ENCODE results near the gene RIMS1.
A peak's percentile ranks its signal among the peaks of the same experiment; 100 is the strongest.

The RIMS1 gene

DNA sequence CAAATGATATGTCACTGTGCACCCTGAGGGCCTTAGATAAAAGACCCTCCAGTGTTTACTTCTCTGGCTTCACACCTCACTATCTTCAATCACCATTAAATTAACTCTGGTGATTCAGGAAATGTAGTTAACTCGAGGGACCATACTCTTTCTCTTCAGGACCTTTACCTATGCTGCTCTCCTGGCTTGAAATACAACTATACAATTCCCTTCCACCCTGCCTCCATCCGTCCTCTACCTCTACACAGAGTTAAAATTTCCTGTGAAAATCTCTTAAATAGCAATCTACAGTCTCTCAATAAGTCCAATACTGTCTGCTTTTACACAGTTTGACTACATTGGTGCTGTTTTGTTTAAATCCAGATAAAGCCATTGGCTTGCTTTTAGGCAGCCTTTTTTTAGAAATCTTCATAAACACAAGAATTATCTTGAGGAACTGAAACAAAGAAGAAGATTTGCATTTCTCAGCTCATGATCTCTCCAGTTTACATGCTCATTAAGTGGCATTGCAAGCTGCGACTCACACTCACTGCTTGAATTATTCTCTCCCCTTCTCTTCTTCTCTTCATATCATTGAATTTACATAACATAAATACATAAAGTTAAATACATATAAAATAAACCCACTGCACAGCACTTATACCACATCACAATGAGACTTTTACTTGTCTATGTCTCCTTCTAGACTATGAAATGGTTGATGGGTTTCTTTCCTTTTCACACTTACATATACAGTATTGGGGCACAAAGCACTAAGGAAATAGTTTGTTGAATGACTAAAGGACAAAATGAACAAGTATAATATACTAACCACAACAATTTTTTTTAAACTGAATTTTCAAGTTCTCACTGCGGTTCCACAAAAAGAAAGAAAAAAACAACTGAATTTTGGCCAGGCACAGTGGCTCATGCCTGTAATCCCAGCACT, 496.5 kb downstream of the RIMS1 start:
- 0 out of 2 replicates have a peak overlapping the region, but pooled peaks have one; percentile 63 for H2AFZ ChIP-seq (ENCODE audit: low read length)
- H3K4me3 ChIP-seq (ENCODE audit: low read depth, low read length, poor library complexity, severe bottlenecking), result no peak overlapping the region
- TF ChIP-seq, protein P1, sequence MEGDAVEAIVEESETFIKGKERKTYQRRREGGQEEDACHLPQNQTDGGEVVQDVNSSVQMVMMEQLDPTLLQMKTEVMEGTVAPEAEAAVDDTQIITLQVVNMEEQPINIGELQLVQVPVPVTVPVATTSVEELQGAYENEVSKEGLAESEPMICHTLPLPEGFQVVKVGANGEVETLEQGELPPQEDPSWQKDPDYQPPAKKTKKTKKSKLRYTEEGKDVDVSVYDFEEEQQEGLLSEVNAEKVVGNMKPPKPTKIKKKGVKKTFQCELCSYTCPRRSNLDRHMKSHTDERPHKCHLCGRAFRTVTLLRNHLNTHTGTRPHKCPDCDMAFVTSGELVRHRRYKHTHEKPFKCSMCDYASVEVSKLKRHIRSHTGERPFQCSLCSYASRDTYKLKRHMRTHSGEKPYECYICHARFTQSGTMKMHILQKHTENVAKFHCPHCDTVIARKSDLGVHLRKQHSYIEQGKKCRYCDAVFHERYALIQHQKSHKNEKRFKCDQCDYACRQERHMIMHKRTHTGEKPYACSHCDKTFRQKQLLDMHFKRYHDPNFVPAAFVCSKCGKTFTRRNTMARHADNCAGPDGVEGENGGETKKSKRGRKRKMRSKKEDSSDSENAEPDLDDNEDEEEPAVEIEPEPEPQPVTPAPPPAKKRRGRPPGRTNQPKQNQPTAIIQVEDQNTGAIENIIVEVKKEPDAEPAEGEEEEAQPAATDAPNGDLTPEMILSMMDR (IDR thresholded peaks at IDR 0.05; ENCODE audit: low read length), result no peak
- no peak for TF ChIP-seq EZH2 (IDR thresholded peaks at IDR 0.05; ENCODE audit: borderline replicate concordance, low read length)
- peak overlapping the region; percentile 9; the same call in 1 of the 2 replicates for H3K4me2 ChIP-seq (ENCODE audit: low read length)
- peaks cover 8% of the 10 kb centered on the region for H3K4me1 ChIP-seq (ENCODE audit: insufficient read depth, low read length, severe bottlenecking)
- H3K9ac ChIP-seq (ENCODE audit: low read length), result no peak overlapping the region
- H3K27me3 ChIP-seq (ENCODE audit: insufficient read depth, low read length), result no peaks in the 10 kb centered on the region
- no peak overlapping the region for H3K27ac ChIP-seq (ENCODE audit: low read depth, low read length, poor library complexity, severe bottlenecking)
- H3K79me2 ChIP-seq (ENCODE audit: insufficient read depth, low read length), result no peaks in the 10 kb centered on the region
- H3K36me3 ChIP-seq (ENCODE audit: insufficient read depth, low read length), result no peaks in the 10 kb centered on the region
- H3F3A ChIP-seq (ENCODE audit: insufficient read depth, low read length), result no peaks in the 10 kb centered on the region
- H3K9me3 ChIP-seq (ENCODE audit: low read length), result no peaks in the 10 kb centered on the region
- H4K20me1 ChIP-seq (ENCODE audit: insufficient read depth, low read length), result no peaks in the 10 kb centered on the region
- H3K9me2 ChIP-seq (ENCODE audit: low read depth, low read length), result no peaks in the 10 kb centered on the region

DNA sequence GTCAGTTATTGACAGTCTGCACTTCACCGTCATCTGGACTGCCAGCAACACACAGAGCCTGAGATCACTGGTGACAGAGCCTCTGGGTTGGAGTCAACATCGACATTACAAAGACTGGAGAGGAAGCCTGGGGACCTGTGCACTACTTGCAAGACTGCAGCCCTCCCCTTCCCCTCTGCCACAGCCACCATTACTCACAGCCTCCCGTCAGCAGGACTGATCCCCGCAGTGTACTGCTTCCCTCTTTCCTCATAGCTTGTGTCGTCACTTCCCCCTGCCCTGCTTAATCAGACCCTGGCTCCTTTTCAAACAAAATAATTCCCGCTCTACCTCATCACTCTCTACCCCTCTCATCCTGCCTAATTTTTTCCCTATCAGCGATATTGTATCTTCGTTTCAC, 500.0 kb downstream of the RIMS1 start:
- TF ChIP-seq, protein P1 (IDR thresholded peaks at IDR 0.05; ENCODE audit: low read length), result no peak
- TF ChIP-seq EZH2 (IDR thresholded peaks at IDR 0.05; ENCODE audit: borderline replicate concordance, low read length), result no peak
- Histone ChIP-seq H3K9me3 (ENCODE audit: low read length) (no peaks in the 10 kb centered on the region), H3K9ac (ENCODE audit: low read length) (no peak overlapping the region), H3K4me1 (ENCODE audit: insufficient read depth, low read length, severe bottlenecking) (peaks cover 8% of the 10 kb centered on the region), H3K36me3 (ENCODE audit: insufficient read depth, low read length) (no peaks in the 10 kb centered on the region), H3K79me2 (ENCODE audit: insufficient read depth, low read length) (no peaks in the 10 kb centered on the region), H4K20me1 (ENCODE audit: insufficient read depth, low read length) (no peaks in the 10 kb centered on the region), H2AFZ (ENCODE audit: low read length) (no peak overlapping the region), H3K9me2 (ENCODE audit: low read depth, low read length) (no peaks in the 10 kb centered on the region), H3K4me3 (ENCODE audit: low read depth, low read length, poor library complexity, severe bottlenecking) (no peak overlapping the region), H3K27me3 (ENCODE audit: insufficient read depth, low read length) (no peaks in the 10 kb centered on the region), H3K4me2 (ENCODE audit: low read length) (no peak overlapping the region), H3F3A (ENCODE audit: insufficient read depth, low read length) (no peaks in the 10 kb centered on the region), H3K27ac (ENCODE audit: low read depth, low read length, poor library complexity, severe bottlenecking) (no peak overlapping the region)

DNA sequence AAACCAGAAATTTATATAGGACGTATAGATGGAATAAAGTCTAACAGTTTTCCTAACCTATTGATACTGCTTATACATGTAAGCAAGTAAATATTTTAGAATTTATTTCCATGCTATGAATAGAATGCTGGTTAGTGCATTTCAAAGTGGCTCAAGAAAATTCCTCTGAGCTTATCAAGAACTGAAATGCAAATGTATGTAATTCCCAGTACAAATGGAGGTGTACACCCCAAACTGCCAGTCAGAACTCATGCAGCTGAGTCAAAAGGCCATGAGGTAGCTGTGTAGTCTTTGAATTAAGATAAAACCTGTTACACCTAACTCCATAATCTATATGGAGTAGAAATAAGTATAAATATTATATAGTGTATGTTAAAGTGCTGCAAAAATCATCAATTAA, 503.3 kb downstream of the RIMS1 start:
- Histone ChIP-seq H3K27ac (ENCODE audit: low read depth, low read length, poor library complexity, severe bottlenecking) (no peak overlapping the region), H3K9ac (ENCODE audit: low read length) (no peak overlapping the region), H3F3A (ENCODE audit: insufficient read depth, low read length) (no peaks in the 10 kb centered on the region), H3K9me2 (ENCODE audit: low read depth, low read length) (no peaks in the 10 kb centered on the region), H4K20me1 (ENCODE audit: insufficient read depth, low read length) (no peaks in the 10 kb centered on the region), H3K4me1 (ENCODE audit: insufficient read depth, low read length, severe bottlenecking) (no peaks in the 10 kb centered on the region), H3K36me3 (ENCODE audit: insufficient read depth, low read length) (no peaks in the 10 kb centered on the region), H3K79me2 (ENCODE audit: insufficient read depth, low read length) (no peaks in the 10 kb centered on the region), H2AFZ (ENCODE audit: low read length) (no peak overlapping the region), H3K27me3 (ENCODE audit: insufficient read depth, low read length) (no peaks in the 10 kb centered on the region), H3K9me3 (ENCODE audit: low read length) (no peaks in the 10 kb centered on the region), H3K4me3 (ENCODE audit: low read depth, low read length, poor library complexity, severe bottlenecking) (no peak overlapping the region), H3K4me2 (ENCODE audit: low read length) (no peak overlapping the region)
- TF ChIP-seq, protein P1 (IDR thresholded peaks at IDR 0.05; ENCODE audit: low read length), result no peak
- no peak for TF ChIP-seq EZH2 (IDR thresholded peaks at IDR 0.05; ENCODE audit: borderline replicate concordance, low read length)

All from OCI-LY1 (cell line).